Measurements from ENCODE around the gene POMT2. TPM values are rescaled to one million over a fixed set of nuclear protein-coding genes. Genes with fewer than 3 reads are reported as not detected.

The POMT2 gene
- total RNA-seq, 2 donors from 2014 or later: 8.4 to 101 TPM

DNA sequence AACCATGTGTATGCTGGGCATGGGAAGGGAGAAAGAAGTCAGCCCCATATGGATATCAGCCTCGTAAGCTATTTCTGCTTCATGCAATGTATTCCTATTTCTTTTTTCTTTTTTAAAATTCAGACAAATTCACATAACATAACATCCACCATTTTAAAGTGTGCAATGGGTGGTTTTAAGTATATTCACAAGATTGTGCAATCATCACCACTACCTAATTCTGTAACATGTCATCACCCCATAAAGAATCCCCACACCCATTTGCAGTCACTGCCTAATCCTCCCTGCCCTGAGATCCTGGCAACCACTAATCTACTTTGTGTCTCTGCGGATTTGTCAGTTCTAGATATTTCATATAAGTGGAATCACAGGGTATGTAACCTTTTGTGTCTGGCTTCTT lies 9.5 kb downstream of the POMT2 start:
- Histone ChIP-seq H3K9me3 (no peaks in the 10 kb centered on the region), H3K27me3 (replicated peaks; ENCODE audit: insufficient read depth) (no peaks in the 10 kb centered on the region), H3K27ac (no peak overlapping the region), H3K4me1 (replicated peaks) (peaks cover 14% of the 10 kb centered on the region), H3K36me3 (no peaks in the 10 kb centered on the region), H3K4me3 (no peak overlapping the region)
- WGBS: 97% methylated on average over 2 of the region's 2 CpGs
- TF ChIP-seq POLR2A (IDR thresholded peaks at IDR 0.05) (no peak), CTCF (IDR thresholded peaks at IDR 0.05) (no peak), POLR2AphosphoS5 (IDR thresholded peaks at IDR 0.05) (no peak)
- intact Hi-C loops (cut with DNase I): loop anchor here (10.0 kb wide), 2 partner anchors 394 to 436 kb away; partner anchors contain the start of genes ALKBH1 and SLIRP
- no peak for DNase-seq (ENCODE audit: low spot score)

DNA sequence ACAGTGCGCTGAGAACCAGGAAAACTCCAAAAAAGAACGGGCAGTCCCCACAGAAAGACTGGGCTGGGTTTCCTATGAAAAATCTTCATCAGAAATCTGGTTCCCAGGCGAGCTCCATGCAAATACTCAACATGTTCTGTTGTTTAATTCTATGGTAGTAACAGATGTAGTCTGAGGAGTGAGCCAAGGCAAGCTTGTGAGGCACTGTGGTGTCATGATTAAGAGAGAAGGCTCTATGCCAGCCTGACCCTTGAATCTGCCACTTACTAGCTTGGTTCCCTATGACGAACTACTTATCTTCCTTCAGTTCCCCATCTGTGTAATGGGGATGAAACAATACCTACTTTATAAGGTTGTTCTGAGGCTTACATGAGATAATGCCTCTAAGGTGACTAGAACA lies 10.7 kb downstream of the POMT2 start:
- no peak for TF ChIP-seq POLR2A (IDR thresholded peaks at IDR 0.05)
- TF ChIP-seq CTCF (IDR thresholded peaks at IDR 0.05): no peak
- no peak for TF ChIP-seq POLR2AphosphoS5 (IDR thresholded peaks at IDR 0.05)
- no peaks in the 10 kb centered on the region for H3K9me3 ChIP-seq
- no peaks in the 10 kb centered on the region for H3K36me3 ChIP-seq
- H3K27me3 ChIP-seq (replicated peaks; ENCODE audit: insufficient read depth): no peaks in the 10 kb centered on the region
- no peak overlapping the region for H3K4me3 ChIP-seq
- no peak for DNase-seq (ENCODE audit: low spot score)
- WGBS: 81% methylated on average over 4 of the region's 4 CpGs
- intact Hi-C loops (cut with DNase I): loop anchor here (10.0 kb wide), 2 partner anchors 395 to 435 kb away; partner anchors contain the start of genes ALKBH1 and SLIRP
- H3K27ac ChIP-seq: no peak overlapping the region
- H3K4me1 ChIP-seq (replicated peaks): peaks cover 10% of the 10 kb centered on the region

DNA sequence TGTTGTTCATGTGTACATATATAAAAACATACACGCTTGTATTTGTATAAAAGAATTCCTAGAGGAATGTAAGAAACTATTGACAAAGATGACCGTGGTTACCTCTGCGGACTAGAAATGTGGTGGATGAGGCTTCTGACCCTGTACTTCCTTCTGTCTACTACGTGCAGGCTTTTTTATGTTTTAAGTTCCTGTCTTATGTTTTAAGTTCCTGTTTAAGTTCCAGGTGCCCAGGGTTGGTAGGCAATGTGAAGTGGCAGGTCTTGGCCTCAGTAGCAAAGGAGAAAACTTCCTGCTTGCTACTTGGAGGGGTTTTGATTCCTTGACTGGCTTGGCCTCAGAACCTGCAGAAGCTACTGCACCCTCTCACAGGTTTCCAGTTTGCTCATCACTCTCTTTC lies 11.6 kb downstream of the POMT2 start:
- Histone ChIP-seq H3K27me3 (replicated peaks; ENCODE audit: insufficient read depth) (no peaks in the 10 kb centered on the region), H3K27ac (no peak overlapping the region), H3K9me3 (no peaks in the 10 kb centered on the region), H3K4me1 (replicated peaks) (peaks cover under 1% of the 10 kb centered on the region), H3K4me3 (no peak overlapping the region), H3K36me3 (no peaks in the 10 kb centered on the region)
- TF ChIP-seq POLR2AphosphoS5 (IDR thresholded peaks at IDR 0.05): no peak
- TF ChIP-seq POLR2A (IDR thresholded peaks at IDR 0.05): no peak
- TF ChIP-seq CTCF (IDR thresholded peaks at IDR 0.05): no peak
- no peak for DNase-seq (ENCODE audit: low spot score)
- intact Hi-C loops (cut with DNase I): no loop called here
- WGBS: 87% methylated on average over 4 of the region's 4 CpGs

- TF ChIP-seq POLR2A (IDR thresholded peaks at IDR 0.05) (no peak), CTCF (IDR thresholded peaks at IDR 0.05) (no peak), POLR2AphosphoS5 (IDR thresholded peaks at IDR 0.05) (no peak)
- intact Hi-C loops (cut with DNase I): no loop called here
- no peaks in the 10 kb centered on the region for H3K4me1 ChIP-seq (replicated peaks)
- 21% methylated on average over 3 of the region's 3 CpGs for WGBS
- no peak overlapping the region for H3K27ac ChIP-seq
- no peak overlapping the region for H3K4me3 ChIP-seq
- DNase-seq (ENCODE audit: low spot score): no peak
- H3K27me3 ChIP-seq (replicated peaks; ENCODE audit: insufficient read depth): no peaks in the 10 kb centered on the region
- H3K9me3 ChIP-seq: no peaks in the 10 kb centered on the region
- H3K36me3 ChIP-seq: no peaks in the 10 kb centered on the region
Measured at GRCh38 chr14:77306851-77307496, 13.7 kb downstream of the POMT2 start.

DNA sequence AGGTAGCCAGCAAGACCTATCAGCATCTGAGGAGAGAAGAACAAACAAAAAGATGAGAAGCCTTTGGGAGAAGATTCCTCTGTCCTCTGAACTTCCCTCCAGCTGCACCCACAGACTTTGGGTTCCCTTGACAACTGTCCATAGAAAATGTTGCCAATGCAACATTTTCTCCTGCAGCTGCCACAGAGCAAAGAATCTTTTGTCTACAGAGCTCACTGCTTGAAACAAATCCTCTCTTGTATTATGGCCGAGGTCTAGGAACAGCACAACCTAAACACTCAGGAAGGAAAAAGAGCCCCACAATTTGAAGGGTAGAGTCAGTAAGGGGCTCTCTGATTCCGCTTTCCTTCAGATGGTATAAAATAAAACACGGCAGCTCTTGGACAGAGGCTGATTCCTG lies 14.3 kb downstream of the POMT2 start:
- intact Hi-C loops (cut with DNase I): no loop called here
- TF ChIP-seq POLR2A (IDR thresholded peaks at IDR 0.05): no peak
- TF ChIP-seq POLR2AphosphoS5 (IDR thresholded peaks at IDR 0.05): no peak
- no peak for TF ChIP-seq CTCF (IDR thresholded peaks at IDR 0.05)
- DNase-seq (ENCODE audit: low spot score): no peak
- Histone ChIP-seq H3K36me3 (no peaks in the 10 kb centered on the region), H3K27me3 (replicated peaks; ENCODE audit: insufficient read depth) (no peaks in the 10 kb centered on the region), H3K27ac (no peak overlapping the region), H3K9me3 (no peaks in the 10 kb centered on the region), H3K4me1 (replicated peaks) (no peaks in the 10 kb centered on the region), H3K4me3 (no peak overlapping the region)
- 48% methylated on average over 3 of the region's 3 CpGs for WGBS
